ENCODE data around the gene NKAIN2. TPM values are rescaled to one million over a fixed set of nuclear protein-coding genes. Genes with fewer than 3 reads are reported as not detected.

Gene NKAIN2
- polyA plus RNA-seq, 1 of the 3 experiments (the other 2 are of a cell fraction), result not detected

GRCh38 chr6:124688369-124688768, 884.7 kb downstream of the NKAIN2 start:
- TF ChIP-seq TCF12 (IDR thresholded peaks at IDR 0.05) (no peak), RXRA (IDR thresholded peaks at IDR 0.05; ENCODE audit: borderline replicate concordance, low read depth) (no peak), JUND (IDR thresholded peaks at IDR 0.05) (no peak), EZH2phosphoT487 (IDR thresholded peaks at IDR 0.05; ENCODE audit: borderline replicate concordance, low read depth) (no peak), TEAD4 (IDR thresholded peaks at IDR 0.05; ENCODE audit: borderline replicate concordance, insufficient read depth) (no peak), GABPA (IDR thresholded peaks at IDR 0.05; ENCODE audit: low read depth) (no peak)
- no peaks in the 10 kb centered on the region for H3K9me3 ChIP-seq
- H3K4me2 ChIP-seq, result no peak overlapping the region
- DNase-seq, result no peak
- no peak overlapping the region for H3K27ac ChIP-seq (ENCODE audit: low read depth in 2 of 2, low read length in 1 of 2)
- H2AFZ ChIP-seq (ENCODE audit: low read depth), result no peak overlapping the region
- H3K27me3 ChIP-seq (ENCODE audit: insufficient read depth), result no peaks in the 10 kb centered on the region
- no peaks in the 10 kb centered on the region for H3K79me2 ChIP-seq (ENCODE audit: insufficient read depth)
- H3K9ac ChIP-seq, result no peak overlapping the region
- no peak overlapping the region for H3K4me3 ChIP-seq (ENCODE audit: low read depth in 2 of 2, low read length in 1 of 2)
- H4K20me1 ChIP-seq (ENCODE audit: insufficient read depth), result no peaks in the 10 kb centered on the region
- H3K36me3 ChIP-seq (replicated peaks in 1 of 2; ENCODE audit: control insufficient read depth in 1 of 2, insufficient read depth in 2 of 2, low read length in 1 of 2), result no peaks in the 10 kb centered on the region
- no peaks in the 10 kb centered on the region for H3K4me1 ChIP-seq (ENCODE audit: control insufficient read depth in 1 of 2, insufficient read depth in 2 of 2, low read depth in 1 of 2, low read length in 1 of 2)
- H3F3A ChIP-seq (replicated peaks; ENCODE audit: insufficient read depth), result no peaks in the 10 kb centered on the region
- no peaks in the 10 kb centered on the region for H3K9me2 ChIP-seq
- POLR2A ChIA-PET, result no interaction called here
- CTCF ChIA-PET, result no interaction called here

GRCh38 chr6:124694139-124694705, 890.6 kb downstream of the NKAIN2 start:
- 3% methylated on average over 4 of the region's 4 CpGs for WGBS (ENCODE audit: low lambda C conversion rate)
- Histone ChIP-seq H3K27ac (ENCODE audit: low read depth in 2 of 2, low read length in 1 of 2) (no peak overlapping the region), H3K36me3 (replicated peaks in 1 of 2; ENCODE audit: control insufficient read depth in 1 of 2, insufficient read depth in 2 of 2, low read length in 1 of 2) (no peaks in the 10 kb centered on the region), H2AFZ (ENCODE audit: low read depth) (no peak overlapping the region), H3K4me3 (ENCODE audit: low read depth in 2 of 2, low read length in 1 of 2) (no peak overlapping the region), H3F3A (replicated peaks; ENCODE audit: insufficient read depth) (no peaks in the 10 kb centered on the region), H3K27me3 (ENCODE audit: insufficient read depth) (no peaks in the 10 kb centered on the region), H3K9me3 (no peaks in the 10 kb centered on the region), H3K9ac (no peak overlapping the region), H3K9me2 (no peaks in the 10 kb centered on the region), H3K4me1 (ENCODE audit: control insufficient read depth in 1 of 2, insufficient read depth in 2 of 2, low read depth in 1 of 2, low read length in 1 of 2) (no peaks in the 10 kb centered on the region), H3K79me2 (ENCODE audit: insufficient read depth) (no peaks in the 10 kb centered on the region), H3K4me2 (no peak overlapping the region), H4K20me1 (ENCODE audit: insufficient read depth) (no peaks in the 10 kb centered on the region)
- TF ChIP-seq REST (IDR thresholded peaks at IDR 0.05; ENCODE audit: low read depth, low read length) (no peak), ELF1 (IDR thresholded peaks at IDR 0.05) (no peak)
- no peak for DNase-seq
- CTCF ChIA-PET, result no interaction called here
- POLR2A ChIA-PET, result no interaction called here

GRCh38 chr6:124699038-124699437, 895.4 kb downstream of the NKAIN2 start:
- WGBS (ENCODE audit: low lambda C conversion rate), result no CpG with 5 or more reads among the region's 2 CpGs
- CTCF ChIA-PET, result no interaction called here
- no peak for TF ChIP-seq ZBTB33 (IDR thresholded peaks at IDR 0.05; ENCODE audit: borderline replicate concordance, low read depth)
- no peak for TF ChIP-seq NFIC (IDR thresholded peaks at IDR 0.05; ENCODE audit: borderline replicate concordance)
- TF ChIP-seq YY1 (IDR thresholded peaks at IDR 0.05; ENCODE audit: low read depth), result no peak
- no peak for TF ChIP-seq USF1 (IDR thresholded peaks at IDR 0.05; ENCODE audit: borderline replicate concordance, low read depth)
- TF ChIP-seq FOXJ3 (CRISPR knock-in tag; IDR thresholded peaks at IDR 0.05), result no peak
- TF ChIP-seq GABPA (IDR thresholded peaks at IDR 0.05; ENCODE audit: low read depth), result no peak
- TF ChIP-seq USF2 (IDR thresholded peaks at IDR 0.05; ENCODE audit: borderline replicate concordance, low read depth, low read length), result no peak
- TF ChIP-seq MAX (IDR thresholded peaks at IDR 0.05; ENCODE audit: low read depth), result no peak
- no peak for TF ChIP-seq MXI1 (IDR thresholded peaks at IDR 0.05; ENCODE audit: low read depth, low read length)

More at GRCh38 chr6:124699038-124699437, 895.4 kb downstream of the NKAIN2 start:
- Histone ChIP-seq H3K9ac (no peak overlapping the region), H3K27ac (ENCODE audit: low read depth in 2 of 2, low read length in 1 of 2) (no peak overlapping the region), H3K79me2 (ENCODE audit: insufficient read depth) (no peaks in the 10 kb centered on the region), H4K20me1 (ENCODE audit: insufficient read depth) (no peaks in the 10 kb centered on the region), H3K36me3 (replicated peaks in 1 of 2; ENCODE audit: control insufficient read depth in 1 of 2, insufficient read depth in 2 of 2, low read length in 1 of 2) (no peaks in the 10 kb centered on the region), H3K9me2 (no peaks in the 10 kb centered on the region), H3K4me3 (ENCODE audit: low read depth in 2 of 2, low read length in 1 of 2) (no peak overlapping the region), H3K4me1 (ENCODE audit: control insufficient read depth in 1 of 2, insufficient read depth in 2 of 2, low read depth in 1 of 2, low read length in 1 of 2) (no peaks in the 10 kb centered on the region), H3K27me3 (ENCODE audit: insufficient read depth) (no peaks in the 10 kb centered on the region), H3F3A (replicated peaks; ENCODE audit: insufficient read depth) (no peaks in the 10 kb centered on the region), H3K4me2 (no peak overlapping the region), H3K9me3 (no peaks in the 10 kb centered on the region), H2AFZ (ENCODE audit: low read depth) (no peak overlapping the region)
- POLR2A ChIA-PET, result no interaction called here
- no peak for DNase-seq

All from SK-N-SH (cell line).